K562 (cell line): ENCODE data around the gene IGIP. TPM values are rescaled to one million over a fixed set of nuclear protein-coding genes. Genes with fewer than 3 reads are reported as not detected.

Source experiments
- EP300 ChIP-seq: IDR thresholded peaks from 2 replicates; pipeline ENCODE4 v1.6.1; 2012; ENCODE audit warnings: low read length, improper control_type of control experiment
- EZH2 ChIP-seq: IDR thresholded peaks from 2 replicates; pipeline ENCODE4 v1.6.1; 2012; ENCODE audit warnings: low read depth, mild to moderate bottlenecking, inconsistent platforms, low read length, borderline replicate concordance
- MGA ChIP-seq: fragments of 450-650 bp; IDR thresholded peaks from 2 replicates; pipeline ENCODE4 v1.6.1; 2016; ENCODE audit warnings: mild to moderate bottlenecking, moderate library complexity
- PBX2 ChIP-seq, 2 experiments: IDR thresholded peaks in 1 of 2; conservative IDR thresholded peaks in 1 of 2; 2 replicates each; pipeline ENCODE4 v1.6.1; 2016; ENCODE audit warnings: low read depth in 2 of 2, mild to moderate bottlenecking in 1 of 2, missing compliant biosample characterization in 1 of 2, missing genetic modification characterization in 1 of 2, moderate library complexity in 1 of 2
- RNF219 ChIP-seq: fragments of 250-450 bp; sonication (Bioruptor Pico); IDR thresholded peaks from 2 replicates; pipeline ENCODE4 v1.5.0; 2022; ENCODE audit warnings: mild to moderate bottlenecking
- TEAD2 ChIP-seq: fragments of 450-650 bp; IDR thresholded peaks from 2 replicates; pipeline ENCODE4 v1.6.1; 2016; ENCODE audit warnings: missing genetic modification characterization, control low read depth, missing compliant biosample characterization
- THAP7 ChIP-seq: fragments of 250-450 bp; sonication (Bioruptor Pico); IDR thresholded peaks from 2 replicates; pipeline ENCODE4 v1.5.0; 2021
- ZBED1 ChIP-seq: IDR thresholded peaks from 2 replicates; pipeline ENCODE4 v1.6.1; 2014
- ZEB2 ChIP-seq: fragments of 450-650 bp; IDR thresholded peaks from 2 replicates; pipeline ENCODE4 v1.6.1; 2016
- ZNF174 ChIP-seq: fragments of 250-450 bp; sonication (Bioruptor Pico); IDR thresholded peaks from 2 replicates; pipeline ENCODE4 v1.4.0; 2020; ENCODE audit warnings: mild to moderate bottlenecking
- ZNF311 ChIP-seq: fragments of 250-450 bp; sonication (Bioruptor Pico); IDR thresholded peaks from 2 replicates; pipeline ENCODE4 v1.4.0; 2020; ENCODE audit warnings: mild to moderate bottlenecking, moderate library complexity
- polyA plus RNA-seq, 8 experiments: library from polyadenylated mRNA; depleted of rRNA in 4 of 8; stranded (reverse) in 5 of 8; unstranded in 3 of 8; fragments of >200 nt; fragmentation: Nextera tagmentation in 2 of 8; fragmentation: Illumina TruSeq in 1 of 8; extraction: Ambion mirVana in 2 of 8; extraction: Trizol in 1 of 8; gene quantifications; 2 replicates each; pipeline versions ENCODE4 v1.2.1 to v1.2.3, GENCODE V29; 2011 to 2014; ENCODE audit warnings: inconsistent platforms in 1 of 8, missing spikeins in 1 of 8
- total RNA-seq, 7 experiments: library from RNA; depleted of rRNA in 6 of 7; stranded (reverse); fragments of >200 nt in 6 of 7; fragmentation: Illumina TruSeq in 2 of 7; extraction: Trizol in 2 of 7; gene quantifications; 2 replicates each; pipeline versions ENCODE4 v1.2.1 to v1.2.3, GENCODE V29; 2011 to 2021; ENCODE audit warnings: low replicate concordance in 1 of 7

IGIP gene
- total and polyA plus RNA-seq, 9 of the 15 experiments (the other 6 are each of a cell fraction or from before 2014, with no cell fraction given), result 0.52 to 1.6 (median 1.2) TPM

- TF ChIP-seq RNF219 (CRISPR knock-in tag) (no peak), EP300 (no peak), ZNF311 (CRISPR knock-in tag) (no peak), MGA (no peak), ZBED1 (no peak), ZNF174 (CRISPR knock-in tag) (no peak), PBX2 (CRISPR knock-in tag; IDR thresholded peaks at IDR 0.05; ENCODE audit: low read depth) (no peak), PBX2 (tag; conservative IDR thresholded peaks at IDR 0.05; ENCODE audit: low read depth) (no peak), TEAD2 (tag) (no peak), ZEB2 (peak; percentile 79), THAP7 (no peak), EZH2 (no peak)
Measured at GRCh38 chr5:140175367-140176030, 49.8 kb downstream of the IGIP start (continued).
